HG02571 (cell line): ENCODE results near the gene SLC6A8.
"Not testable (repeated sequence)": the region's sequence is repeated elsewhere in the genome, so short reads cannot be mapped to it uniquely, and the experiment has no call there.

Experiments used
- ATAC-seq: cut with Tn5 transposase; IDR thresholded peaks from one replicate; pipeline ENCODE4 v1.9.1; 2021; ENCODE audit warnings: mild to moderate bottlenecking, moderate library complexity; ENCODE audit not compliant: unreplicated experiment

Gene SLC6A8

DNA sequence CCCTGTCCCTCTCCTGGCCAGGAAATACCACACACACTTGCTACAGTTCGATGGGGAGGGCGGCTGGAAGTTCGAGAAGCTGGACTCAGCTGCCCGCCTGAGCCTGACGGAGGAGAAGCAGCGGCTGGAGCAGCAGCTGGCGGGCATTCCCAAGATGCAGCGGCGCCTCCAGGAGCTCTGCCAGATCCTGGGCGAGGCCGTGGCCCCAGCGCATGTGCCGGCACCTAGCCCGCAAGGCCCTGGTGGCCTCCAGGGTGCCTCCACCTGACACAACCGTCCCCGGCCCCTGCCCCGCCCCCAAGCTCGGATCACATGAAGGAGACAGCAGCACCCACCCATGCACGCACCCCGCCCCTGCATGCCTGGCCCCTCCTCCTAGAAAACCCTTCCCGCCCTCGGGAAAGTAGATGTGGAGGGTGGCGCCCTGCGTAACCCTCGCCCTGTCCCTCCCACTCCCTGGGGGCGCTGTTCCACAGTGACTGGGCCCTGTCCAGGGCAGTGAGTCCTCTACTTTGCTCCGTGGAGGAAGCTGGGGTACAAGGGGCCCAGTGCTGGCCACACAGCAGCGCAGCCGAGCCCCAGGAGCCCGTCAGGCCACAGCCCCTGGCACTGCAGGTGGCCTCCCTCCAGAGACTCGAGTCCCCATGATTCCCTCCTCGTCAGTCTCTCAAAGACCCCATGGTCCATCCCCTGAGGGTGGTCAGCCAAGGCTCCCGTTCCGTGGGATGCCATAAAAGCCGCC, 55.9 kb downstream of the SLC6A8 start:
- not testable (repeated sequence) for ATAC-seq

GRCh38 chrX:153744210-153745066, 56.7 kb downstream of the SLC6A8 start:
- ATAC-seq = no peak

DNA sequence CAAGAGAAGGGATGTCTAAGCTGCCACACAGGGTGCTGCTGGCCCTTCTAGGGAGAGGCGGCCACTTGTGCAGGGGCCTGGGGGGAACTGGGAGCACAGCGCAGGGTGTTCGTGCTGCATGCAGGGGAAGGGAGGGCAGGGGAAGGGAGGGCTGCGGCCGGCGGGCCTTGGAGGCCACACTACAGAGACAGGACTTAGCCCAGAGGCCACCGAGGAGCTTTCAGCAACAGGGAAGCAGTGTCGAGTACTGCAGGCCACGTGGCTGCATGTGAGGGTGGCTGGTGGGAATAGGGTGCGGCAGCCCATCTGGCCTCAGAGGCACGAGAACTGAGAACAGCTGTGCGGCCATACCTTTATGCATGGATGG, 57.3 kb downstream of the SLC6A8 start:
- not testable (repeated sequence) for ATAC-seq
